KG1 (cell line): ENCODE data around the gene RNF169.
"Not testable (repeated sequence)": the region's sequence is repeated elsewhere in the genome, so short reads cannot be mapped to it uniquely, and the experiment has no call there.

Experiments
- DNase-seq: peaks from one replicate; lab custom pipeline; 2025; lab: John Stamatoyannopoulos, UW

RNF169 gene

DNA sequence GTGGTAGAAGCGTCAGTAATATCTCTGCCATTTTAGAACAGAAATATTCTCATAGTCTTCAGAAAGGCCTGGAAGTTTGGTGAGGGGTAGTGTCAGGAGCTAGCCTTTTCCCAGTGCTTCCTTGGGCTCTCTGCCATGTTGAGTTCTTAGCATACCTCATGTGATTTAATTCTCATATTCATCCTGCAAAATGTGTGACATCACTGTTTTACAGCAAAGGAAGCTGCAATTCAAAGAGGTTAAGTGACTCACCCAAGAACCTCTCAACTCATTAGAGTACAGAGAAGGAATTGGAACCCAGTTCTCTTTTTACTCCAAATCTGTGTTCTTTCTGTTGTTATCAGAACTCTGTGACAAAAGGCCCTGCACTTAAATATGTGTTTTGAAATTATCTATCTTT lies 72.1 kb downstream of the RNF169 start:
- no peak for DNase-seq

DNA sequence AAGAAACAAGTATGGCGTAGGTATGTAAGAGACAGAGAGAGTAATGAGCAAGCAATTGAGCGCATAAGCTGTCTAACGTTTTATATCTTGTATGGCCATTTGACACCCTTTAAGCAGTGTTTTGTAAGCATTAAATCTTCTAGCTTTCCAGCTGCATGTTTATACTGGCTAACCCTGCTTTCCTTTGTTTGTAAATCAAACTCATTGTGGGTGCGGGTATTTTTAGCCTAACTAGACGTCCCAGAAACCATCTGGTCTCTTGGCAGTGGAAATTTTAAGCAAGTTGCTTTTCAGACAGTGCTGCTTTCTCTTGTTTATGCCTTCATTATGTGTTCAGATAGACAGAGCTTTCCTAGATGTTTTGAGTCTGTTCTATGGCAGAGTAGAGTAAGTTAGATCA lies 73.5 kb downstream of the RNF169 start:
- DNase-seq: no peak

DNA sequence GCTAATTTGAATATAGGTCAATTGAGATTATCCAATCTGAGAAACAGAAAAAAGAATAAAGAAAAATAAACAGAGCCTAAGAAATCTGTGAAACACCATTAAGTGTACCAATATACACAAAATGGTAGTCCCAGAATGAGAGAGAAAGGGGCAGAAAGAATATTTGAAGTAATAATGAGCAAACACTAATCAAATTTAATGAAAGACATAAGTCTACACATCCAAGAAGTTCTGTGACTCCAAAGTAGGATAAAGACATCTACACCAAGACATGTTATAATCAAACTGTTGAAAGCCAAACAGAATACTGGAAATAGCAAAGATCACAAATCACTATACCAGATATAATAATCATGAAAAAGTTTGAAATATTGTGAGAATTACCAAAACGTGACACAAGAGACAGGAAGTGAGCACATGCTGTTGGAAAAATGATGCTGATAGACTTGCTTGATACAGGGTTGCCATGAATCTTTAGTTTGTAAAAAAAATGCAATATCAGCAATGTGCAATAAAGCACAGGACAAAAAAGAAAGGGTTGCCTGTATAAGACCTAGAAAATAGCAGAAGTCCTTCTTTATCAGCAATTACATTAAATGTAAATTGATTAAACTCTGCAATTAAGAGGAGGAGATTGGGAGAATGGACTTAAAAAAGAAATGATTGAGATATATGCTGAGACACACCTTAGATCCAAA lies 75.8 kb downstream of the RNF169 start:
- DNase-seq: no peak

DNA sequence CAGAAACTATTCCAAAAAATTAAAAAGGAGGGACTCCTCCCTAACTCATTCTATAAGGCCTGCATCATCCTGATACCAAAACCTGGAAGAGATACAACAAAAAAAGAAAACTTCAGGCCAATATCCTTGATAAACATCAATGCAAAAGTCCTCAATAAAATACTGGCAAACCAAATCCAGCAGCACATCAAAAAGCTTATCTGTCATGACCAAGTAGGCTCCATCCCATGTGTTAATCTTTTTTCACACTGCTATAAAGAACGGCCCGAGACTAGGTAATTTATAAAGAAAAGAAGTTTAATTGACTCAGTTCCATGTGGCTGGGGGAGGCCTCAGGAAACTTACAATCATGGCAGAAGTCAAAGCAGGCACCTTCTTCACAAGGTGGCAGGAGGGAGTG lies 76.9 kb downstream of the RNF169 start:
- not testable (repeated sequence) for DNase-seq

DNA sequence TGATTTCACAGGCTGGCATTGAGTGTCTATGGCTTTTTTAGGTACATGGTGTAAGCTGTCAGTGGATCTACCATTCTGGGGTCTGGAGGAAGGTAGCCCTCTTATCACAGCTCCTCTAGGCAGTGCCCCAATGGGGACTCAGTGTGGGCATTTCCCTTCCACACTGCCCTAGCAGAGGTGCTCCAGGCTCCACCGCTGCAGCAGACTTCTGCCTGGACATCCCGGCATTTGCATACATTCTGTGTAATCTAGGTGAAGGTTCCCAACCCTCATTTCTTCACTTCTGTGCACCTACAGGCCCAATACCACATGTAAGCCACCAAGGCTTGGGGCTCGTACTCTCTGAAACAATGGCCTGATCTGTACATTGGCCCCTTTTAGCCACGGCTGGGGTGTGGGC lies 78.3 kb downstream of the RNF169 start:
- DNase-seq: no peak

DNA sequence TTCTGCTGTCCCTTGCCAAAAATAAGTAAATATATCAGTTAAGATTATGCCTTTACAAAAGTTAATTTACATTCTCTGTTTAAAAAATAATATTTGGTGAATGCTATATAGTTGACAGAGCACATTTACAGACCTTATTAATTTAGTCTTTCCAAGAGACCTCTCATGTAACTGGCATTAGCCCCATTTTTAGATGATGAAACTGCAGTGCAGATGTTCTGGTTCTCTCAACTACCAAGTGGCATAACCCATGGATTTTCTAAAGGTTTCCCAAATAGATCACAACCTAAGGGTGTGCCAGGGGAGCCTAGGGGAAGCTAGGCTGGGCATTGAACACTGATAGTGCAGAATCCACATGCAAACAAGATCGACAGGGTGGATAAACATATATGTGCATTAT lies 88.5 kb downstream of the RNF169 start:
- no peak for DNase-seq

DNA sequence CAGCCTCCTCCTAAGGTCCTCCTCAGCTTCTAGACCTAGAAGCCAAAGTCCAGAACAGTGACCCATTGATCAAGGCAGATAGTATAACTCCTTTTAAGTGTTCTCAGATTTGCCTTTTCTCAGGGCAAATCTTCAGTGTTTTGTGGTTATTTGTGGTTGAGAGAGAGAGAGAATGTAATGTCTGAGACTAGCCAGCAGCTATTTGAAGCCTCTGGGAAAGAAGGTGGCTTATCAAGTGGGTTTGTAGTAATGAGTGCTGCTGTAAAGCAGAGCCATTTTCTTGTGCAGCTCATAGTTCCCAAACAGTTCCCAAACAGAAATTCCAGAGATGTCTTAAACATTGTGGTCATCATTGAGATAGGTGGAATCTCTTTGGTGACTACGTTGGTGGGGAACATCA lies 89.5 kb downstream of the RNF169 start:
- DNase-seq: no peak

DNA sequence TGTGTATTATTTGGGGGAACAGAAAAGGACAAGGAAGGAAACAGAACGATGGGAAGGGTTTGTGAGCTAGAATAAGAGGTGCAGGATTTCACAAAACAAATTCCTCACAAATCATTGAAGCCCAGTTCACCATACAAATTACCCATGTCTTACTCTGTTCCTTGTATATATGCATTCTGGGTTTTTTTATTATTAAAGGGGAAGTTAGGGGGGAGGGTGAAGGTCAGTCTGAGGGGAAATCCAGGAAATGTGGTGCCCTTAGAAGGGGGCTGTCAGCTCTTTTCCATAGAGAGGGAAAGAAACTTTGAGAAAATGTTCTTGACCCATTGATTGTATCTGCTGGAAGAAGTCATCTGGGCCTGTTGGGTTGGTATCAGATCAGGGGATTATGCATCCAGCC lies 90.8 kb downstream of the RNF169 start:
- DNase-seq: no peak

DNA sequence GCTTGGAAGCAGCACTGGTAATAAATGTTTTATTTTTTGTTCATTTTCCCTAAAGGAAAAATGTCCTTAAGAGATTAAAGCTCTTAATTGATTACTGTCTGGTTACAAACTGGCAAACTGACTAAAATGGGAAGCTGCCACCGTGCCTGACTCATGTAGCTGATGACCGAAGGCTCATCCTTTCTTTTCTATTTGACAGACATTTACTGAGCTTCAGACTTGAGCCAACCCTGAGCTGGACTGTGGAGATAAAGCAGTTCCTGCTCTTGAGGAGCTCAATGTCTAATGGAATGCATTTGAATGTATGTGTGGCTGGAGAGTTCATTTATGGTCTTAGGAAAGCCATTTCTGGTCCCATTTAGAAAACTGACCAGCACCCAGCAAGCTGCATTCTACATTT lies 91.3 kb downstream of the RNF169 start:
- no peak for DNase-seq

DNA sequence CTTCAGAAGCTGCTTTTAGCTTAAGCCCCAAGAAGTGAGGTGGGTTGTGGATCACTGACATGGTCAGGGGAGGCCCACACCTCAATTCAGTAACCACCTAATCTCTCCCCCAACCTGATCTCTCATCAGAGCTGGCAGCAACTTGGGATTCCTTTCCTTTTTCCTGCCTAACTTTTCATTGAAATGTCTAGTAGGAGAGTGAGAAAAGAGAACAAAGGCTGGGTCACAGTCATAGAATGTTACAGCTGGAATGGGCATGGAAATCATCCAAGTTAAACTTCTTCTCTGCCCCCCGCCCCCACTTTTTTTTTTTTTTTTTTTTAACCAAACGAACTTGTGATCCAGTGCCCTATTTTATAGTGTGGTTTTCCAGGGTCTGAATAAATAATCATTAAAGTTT lies 91.8 kb downstream of the RNF169 start:
- no peak for DNase-seq

DNA sequence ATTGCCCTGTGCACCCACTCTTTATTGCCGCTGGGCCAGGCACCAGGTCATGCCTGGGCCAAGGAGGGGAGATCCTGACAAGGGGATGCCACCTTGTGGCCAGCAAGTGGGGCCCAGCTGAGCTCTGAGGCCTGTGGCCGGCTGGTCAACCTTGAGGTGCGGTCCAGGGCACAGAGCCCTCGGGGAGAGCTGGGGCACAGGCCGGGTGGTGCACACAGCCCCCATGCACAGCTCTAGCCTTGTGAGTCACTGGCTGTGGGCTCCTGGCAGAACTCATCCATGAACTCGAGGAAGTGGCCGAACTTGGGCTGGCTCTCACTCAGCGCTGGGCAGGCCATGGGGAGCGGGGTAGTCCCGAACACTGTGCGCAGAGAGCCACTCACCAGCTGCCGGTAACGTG lies 94.3 kb downstream of the RNF169 start:
- no peak for DNase-seq

DNA sequence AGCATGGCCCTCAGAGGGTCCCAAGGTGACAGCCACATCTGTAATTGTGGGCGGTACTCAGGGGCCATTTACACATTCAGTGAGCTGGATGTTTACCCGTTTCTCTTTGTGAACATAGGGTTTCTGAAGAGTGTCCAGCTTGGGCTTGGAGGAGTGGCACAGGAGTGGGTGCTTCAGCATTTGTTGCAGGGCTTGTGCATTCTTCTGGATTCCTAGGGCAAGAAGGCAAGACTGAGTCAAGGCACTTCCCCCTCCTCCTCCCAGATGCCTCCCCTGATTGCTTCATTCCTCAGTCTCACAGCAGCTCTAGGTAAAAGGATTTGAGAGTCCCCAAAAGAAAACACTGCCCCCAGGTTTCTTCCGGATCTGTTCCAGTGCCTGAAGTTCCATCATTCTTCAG lies 95.4 kb downstream of the RNF169 start:
- DNase-seq: no peak

DNA sequence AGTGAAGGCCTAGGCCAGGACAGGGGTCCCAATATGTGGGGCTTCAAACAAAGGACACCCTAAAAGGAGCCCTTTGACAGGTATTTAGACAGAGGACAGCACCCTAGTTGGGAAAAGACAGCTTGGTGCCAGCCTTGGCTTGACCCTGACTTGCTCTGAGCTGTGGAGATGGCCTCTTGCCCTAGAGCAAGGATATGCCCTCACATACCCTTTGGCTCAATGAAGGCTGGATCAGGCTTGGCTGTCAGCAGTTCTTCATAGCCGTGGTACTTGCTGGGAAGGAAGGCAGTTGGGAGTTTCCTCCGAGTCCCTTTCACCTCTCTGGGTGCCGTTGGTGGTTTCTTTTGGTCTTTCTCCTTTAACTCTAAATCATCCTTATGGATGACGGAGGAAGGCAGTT lies 96.2 kb downstream of the RNF169 start:
- DNase-seq: no peak

DNA sequence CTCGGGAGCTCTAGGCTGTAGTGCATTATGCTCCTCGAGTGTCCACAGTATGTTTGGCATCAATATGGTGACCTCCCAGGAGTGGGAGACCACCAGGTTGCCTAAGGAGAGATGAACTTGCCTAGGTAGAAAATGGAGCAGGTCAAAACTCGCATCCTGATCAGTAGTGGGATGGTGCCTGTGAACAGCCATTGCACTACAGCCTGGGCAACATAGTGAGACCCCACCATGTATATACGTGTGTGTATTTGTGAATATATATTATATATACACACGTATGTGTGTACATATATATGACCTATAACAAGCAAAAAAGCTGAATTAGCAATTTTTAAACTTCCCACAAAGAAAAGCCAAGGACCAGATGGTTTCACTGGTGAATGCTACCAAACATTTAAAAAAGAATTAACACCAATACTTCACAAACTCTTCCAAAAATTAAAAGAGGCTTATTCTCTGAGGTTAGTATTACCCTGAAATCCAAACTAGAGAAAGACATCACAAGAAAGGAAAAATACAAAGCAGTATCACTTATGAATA lies 97.4 kb downstream of the RNF169 start:
- DNase-seq: no peak

DNA sequence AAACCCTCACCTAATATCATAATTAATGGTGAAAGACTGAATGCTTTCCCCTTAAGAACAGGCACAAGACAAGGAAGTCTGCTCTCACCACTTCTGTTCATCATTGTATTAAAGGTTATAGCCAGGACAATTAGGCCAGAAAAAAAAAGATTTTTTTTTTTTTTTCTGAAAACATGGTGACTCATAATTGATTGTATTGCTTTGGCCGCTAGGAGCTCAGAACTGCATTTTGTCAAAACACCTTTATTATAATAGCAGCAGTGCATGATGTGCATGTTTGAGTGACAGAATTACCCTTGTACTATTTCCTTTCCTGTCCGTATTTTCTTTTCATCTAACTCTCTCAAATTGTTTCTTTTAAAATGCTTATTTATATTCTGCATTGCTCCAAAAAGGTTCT lies 98.1 kb downstream of the RNF169 start:
- no peak for DNase-seq

DNA sequence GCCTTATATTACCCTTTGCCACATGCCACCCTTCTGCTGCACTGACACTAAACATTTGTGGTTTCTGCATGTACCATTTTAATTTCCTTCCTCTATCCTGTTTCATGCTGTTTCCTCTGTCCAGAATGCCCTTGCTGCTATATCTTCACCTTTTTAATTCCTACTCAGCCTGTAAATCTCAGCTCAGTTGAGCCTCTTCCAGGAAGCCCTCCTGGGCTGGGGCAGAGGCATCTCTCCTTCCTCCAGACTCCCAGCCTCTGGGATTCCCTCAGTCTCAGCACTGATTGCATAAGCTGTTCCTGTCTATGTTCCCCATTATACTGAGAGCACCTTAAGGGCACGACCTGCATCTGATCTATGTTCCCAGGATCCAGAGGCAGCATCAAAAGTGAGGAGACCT lies 98.7 kb downstream of the RNF169 start:
- no peak for DNase-seq

DNA sequence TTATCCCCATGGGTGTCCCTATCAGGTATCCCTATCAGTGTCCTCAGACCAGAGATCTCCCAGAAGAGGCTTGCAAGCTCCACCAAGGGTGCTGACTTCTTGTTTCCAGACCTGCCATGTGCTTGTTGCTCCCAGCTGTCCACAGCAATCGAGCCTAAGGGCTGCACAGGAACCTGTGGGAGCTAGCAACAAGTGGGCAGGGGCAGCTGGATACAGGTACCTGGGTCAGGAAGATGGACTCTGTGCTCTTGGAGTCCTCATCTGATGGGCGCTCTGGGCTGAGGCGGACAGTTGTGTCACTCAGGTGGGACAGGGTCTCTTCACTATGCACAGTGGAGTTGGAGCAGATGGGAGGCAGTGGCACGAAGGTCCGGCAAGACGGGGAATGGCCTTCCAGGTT lies 99.2 kb downstream of the RNF169 start:
- DNase-seq: no peak

DNA sequence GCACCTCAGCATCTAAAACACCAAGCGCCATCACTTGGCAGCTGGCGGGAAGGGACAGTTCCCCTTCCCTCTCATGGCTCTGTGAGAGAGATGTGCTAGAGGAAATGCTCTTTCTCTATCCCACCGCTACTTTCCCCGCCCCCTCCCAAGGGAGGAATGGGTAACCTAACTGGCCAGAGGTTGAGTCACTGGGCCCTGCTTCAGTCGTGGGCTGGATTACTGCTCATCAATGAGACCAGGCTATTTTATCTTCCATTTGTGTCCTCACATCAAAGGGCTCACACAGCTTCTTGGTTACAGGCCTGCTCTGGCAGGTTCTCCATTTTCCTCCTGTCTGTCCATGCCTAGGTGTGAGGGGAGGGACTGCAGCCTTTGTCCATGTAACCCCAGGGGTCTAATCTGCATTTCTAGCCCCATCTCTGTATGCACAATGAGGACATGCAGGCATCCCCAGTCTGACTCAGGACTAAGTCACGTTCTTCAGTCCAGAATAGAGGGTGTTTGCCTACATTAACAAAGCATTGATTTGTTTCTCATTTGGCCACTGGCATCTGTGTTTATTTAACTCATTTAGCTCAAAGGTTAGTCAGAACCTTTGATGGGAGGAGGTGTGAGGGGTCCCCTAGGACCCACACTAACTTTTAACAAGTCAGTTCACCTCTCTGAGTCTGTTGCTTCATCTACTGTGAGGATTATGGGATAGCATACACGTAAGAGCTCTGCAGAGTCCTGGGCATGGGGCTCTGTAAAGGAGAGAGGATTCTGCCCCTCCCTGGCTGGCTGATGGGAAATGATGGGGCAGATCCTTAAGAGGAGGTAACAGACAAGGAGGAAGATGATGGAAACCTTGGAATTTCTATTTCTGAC lies 101.1 kb downstream of the RNF169 start:
- DNase-seq: no peak

DNA sequence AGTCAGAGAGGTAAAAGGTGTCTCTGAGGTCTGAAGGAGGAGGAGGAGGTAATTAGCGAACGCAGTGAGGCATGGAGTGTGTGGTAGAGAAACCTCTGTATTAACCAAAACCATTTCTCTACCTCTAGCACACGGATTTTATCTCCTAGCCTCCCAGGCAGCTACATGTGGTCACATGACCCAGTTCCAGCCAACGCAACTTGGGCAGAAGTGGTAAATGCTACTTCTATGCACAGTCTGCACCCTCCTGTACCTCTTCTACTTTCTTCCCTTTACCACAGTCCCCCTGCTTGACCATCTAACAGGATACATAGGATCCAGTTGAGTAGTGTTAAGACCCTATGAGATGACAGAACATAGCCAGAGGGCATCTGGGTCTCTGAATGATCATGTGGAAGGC lies 104.6 kb downstream of the RNF169 start:
- DNase-seq: no peak

DNA sequence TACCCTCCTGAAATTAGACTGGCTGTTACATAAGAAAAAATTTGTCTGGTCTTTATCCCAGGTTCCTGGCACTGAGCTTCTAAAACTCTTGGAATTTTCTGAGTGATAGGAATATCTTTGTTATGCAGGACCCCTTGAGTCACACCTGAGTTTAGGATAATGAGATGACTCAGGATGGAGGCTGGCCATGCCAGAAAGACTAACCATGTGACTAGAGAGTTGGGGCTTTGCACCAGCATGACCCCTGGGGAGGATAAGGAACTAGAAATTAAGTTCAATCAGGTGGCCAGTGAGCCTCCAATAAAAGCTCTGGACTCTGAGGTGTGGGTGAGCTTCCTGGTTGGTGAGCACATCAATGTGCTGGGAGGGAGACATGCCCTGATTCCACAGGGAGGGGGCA lies 112.1 kb downstream of the RNF169 start:
- no peak for DNase-seq

DNA sequence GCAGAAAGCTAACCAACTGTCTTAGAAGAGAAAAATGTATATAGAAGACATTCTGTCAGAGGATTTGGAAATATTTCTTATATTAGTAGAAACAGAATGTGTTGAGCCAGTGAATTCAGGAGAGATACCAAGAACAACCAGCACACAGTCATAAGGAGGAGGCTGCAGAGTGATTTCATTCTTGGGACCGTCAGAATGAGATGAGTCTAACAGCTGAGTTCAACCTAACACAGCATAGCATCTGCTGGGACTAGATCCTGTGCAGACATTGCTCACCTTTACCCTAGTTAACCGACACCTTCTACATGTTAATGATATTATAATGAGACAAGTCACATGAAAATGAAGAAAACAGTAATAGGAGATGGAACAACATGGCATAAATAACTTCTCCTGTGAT lies 114.8 kb downstream of the RNF169 start:
- DNase-seq: no peak

DNA sequence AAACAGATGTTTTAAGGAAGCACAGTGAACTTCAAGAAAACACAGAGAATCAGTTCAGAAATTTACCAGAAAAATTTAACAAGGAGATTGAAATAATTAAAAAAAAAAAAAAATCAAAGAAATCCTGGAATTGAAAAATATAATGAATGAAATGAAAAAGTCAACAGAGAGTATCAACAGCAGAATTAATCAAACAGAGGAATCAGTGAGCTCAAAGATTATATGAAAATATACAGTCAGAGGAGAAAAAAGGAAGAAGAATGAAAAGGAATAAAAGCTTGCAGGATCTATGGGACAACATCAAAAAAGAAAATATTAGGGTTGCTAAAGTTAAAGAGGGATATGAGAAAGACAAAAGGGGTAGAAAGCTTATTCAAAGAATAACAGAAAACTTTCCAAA lies 117.9 kb downstream of the RNF169 start:
- DNase-seq: no peak

DNA sequence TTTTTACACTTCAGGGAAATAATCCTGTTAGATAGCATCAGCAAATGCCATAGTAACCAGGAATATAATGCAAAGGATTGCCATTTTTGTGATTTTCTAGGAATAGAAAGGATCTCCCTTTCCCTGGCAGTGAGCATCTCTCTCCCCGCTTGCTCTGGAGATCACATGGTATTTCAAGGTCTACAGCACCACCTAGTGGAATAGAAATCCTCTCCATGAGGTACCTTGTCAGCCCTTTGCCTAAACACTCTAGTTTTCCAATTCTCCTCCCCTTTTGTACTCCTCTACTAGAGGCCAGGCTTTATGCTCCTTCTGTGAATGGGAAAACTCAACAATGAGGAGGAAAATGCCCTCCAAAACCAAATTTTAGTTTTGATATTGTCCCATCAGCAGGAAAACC lies 121.8 kb downstream of the RNF169 start:
- DNase-seq: no peak

DNA sequence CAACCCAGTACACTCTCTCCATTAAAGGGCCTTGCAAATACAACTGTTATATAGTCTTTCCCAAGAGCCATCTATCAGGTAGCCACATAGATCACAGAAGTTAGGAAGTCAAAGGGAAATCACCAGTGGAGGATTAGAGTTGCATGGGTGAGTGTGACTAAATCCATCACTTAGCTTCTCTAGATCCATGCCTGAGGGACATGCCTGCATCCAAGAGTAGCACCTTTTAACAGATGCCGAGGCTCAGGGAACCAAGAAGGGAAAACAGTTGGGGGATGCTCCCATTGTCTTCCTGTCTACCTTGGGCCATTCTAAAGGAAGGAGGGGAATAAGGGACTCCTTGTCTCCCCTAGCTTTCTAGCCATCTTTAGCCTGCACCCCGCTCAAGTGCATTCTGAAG lies 122.4 kb downstream of the RNF169 start:
- no peak for DNase-seq
